ENCODE results near the gene HPX.

The HPX gene

GRCh38 chr11:6486256-6486655 lies 45.5 kb upstream of the HPX start:
- Histone ChIP-seq H3K4me3 (replicated peaks; ENCODE audit: low read depth, low read length) (no peak overlapping the region), H3K27me3 (replicated peaks; ENCODE audit: control insufficient read depth, insufficient read depth, low read length) (no peaks in the 10 kb centered on the region), H3K36me3 (ENCODE audit: control insufficient read depth, insufficient read depth, low read length) (peaks cover 15% of the 10 kb centered on the region)
- TF ChIP-seq CTCF (IDR thresholded peaks at IDR 0.05; ENCODE audit: insufficient read depth, low read length, poor library complexity, severe bottlenecking), result no peak
- DNase-seq (ENCODE audit: extremely low read depth, insufficient read length), result no peak

GRCh38 chr11:6485661-6486060 lies 44.9 kb upstream of the HPX start:
- H3K36me3 ChIP-seq (ENCODE audit: control insufficient read depth, insufficient read depth, low read length), result peaks cover 12% of the 10 kb centered on the region
- no peak for TF ChIP-seq CTCF (IDR thresholded peaks at IDR 0.05; ENCODE audit: insufficient read depth, low read length, poor library complexity, severe bottlenecking)
- DNase-seq (ENCODE audit: extremely low read depth, insufficient read length), result no peak
- no peaks in the 10 kb centered on the region for H3K27me3 ChIP-seq (replicated peaks; ENCODE audit: control insufficient read depth, insufficient read depth, low read length)
- H3K4me3 ChIP-seq (replicated peaks; ENCODE audit: low read depth, low read length), result no peak overlapping the region

GRCh38 chr11:6483015-6483414 lies 42.2 kb upstream of the HPX start:
- H3K4me3 ChIP-seq (replicated peaks; ENCODE audit: low read depth, low read length), result no peak overlapping the region
- H3K27me3 ChIP-seq (replicated peaks; ENCODE audit: control insufficient read depth, insufficient read depth, low read length), result no peaks in the 10 kb centered on the region
- TF ChIP-seq CTCF (IDR thresholded peaks at IDR 0.05; ENCODE audit: insufficient read depth, low read length, poor library complexity, severe bottlenecking), result no peak
- no peak for DNase-seq (ENCODE audit: extremely low read depth, insufficient read length)
- H3K36me3 ChIP-seq (ENCODE audit: control insufficient read depth, insufficient read depth, low read length), result peaks cover 21% of the 10 kb centered on the region

- no peak for TF ChIP-seq CTCF (IDR thresholded peaks at IDR 0.05; ENCODE audit: insufficient read depth, low read length, poor library complexity, severe bottlenecking)
- Histone ChIP-seq H3K4me3 (replicated peaks; ENCODE audit: low read depth, low read length) (peak overlapping the region; percentile 87), H3K36me3 (ENCODE audit: control insufficient read depth, insufficient read depth, low read length) (peaks cover 27% of the 10 kb centered on the region), H3K27me3 (replicated peaks; ENCODE audit: control insufficient read depth, insufficient read depth, low read length) (no peaks in the 10 kb centered on the region)
- DNase-seq (ENCODE audit: extremely low read depth, insufficient read length), result no peak
These were observed 41.7 kb upstream of the HPX start for GRCh38 chr11:6482441-6482840.

- Histone ChIP-seq H3K27me3 (replicated peaks; ENCODE audit: control insufficient read depth, insufficient read depth, low read length) (no peaks in the 10 kb centered on the region), H3K36me3 (ENCODE audit: control insufficient read depth, insufficient read depth, low read length) (peaks cover 31% of the 10 kb centered on the region), H3K4me3 (replicated peaks; ENCODE audit: low read depth, low read length) (peak overlapping the region; percentile 87)
- TF ChIP-seq CTCF (IDR thresholded peaks at IDR 0.05; ENCODE audit: insufficient read depth, low read length, poor library complexity, severe bottlenecking), result no peak
- DNase-seq (ENCODE audit: extremely low read depth, insufficient read length), result no peak
These were observed 41.1 kb upstream of the HPX start for GRCh38 chr11:6481924-6482275.

Measured in GM06990 (cell line).